C4-2B (cell line): ENCODE data around the gene CYP2W1.
"Not testable (repeated sequence)": the region's sequence is repeated elsewhere in the genome, so short reads cannot be mapped to it uniquely, and the experiment has no call there.

Experiments used
- CTCF ChIP-seq: fragments of 450-650 bp; conservative IDR thresholded peaks from 2 replicates; pipeline ENCODE4 v1.5.1; 2017; ENCODE audit warnings: mild to moderate bottlenecking
- ZFX ChIP-seq: fragments of 450-650 bp; IDR thresholded peaks from 2 replicates; pipeline ENCODE4 v1.6.1; 2017

GRCh38 chr7:943793-944192, 39.2 kb upstream of the CYP2W1 start:
- not testable (repeated sequence) for TF ChIP-seq CTCF, ZFX
